Activated CD8-positive, alpha-beta memory T cell treated with anti-CD3 and anti-CD28 coated beads, Interleukin-2, amount 50 U/mL, for 4 hours (primary cell): ENCODE data around the gene ARHGAP26.
"Not testable (repeated sequence)": the region's sequence is repeated elsewhere in the genome, so short reads cannot be mapped to it uniquely, and the experiment has no call there.

Source experiments
- DNase-seq: peaks from one replicate; pipeline ENCODE4 v3.0.0-alpha.2; 2020

The ARHGAP26 gene

GRCh38 chr5:142970440-142971030 lies 200.4 kb downstream of the ARHGAP26 start:
- DNase-seq, result no peak

GRCh38 chr5:142971303-142972013 lies 201.3 kb downstream of the ARHGAP26 start:
- no peak for DNase-seq

DNA sequence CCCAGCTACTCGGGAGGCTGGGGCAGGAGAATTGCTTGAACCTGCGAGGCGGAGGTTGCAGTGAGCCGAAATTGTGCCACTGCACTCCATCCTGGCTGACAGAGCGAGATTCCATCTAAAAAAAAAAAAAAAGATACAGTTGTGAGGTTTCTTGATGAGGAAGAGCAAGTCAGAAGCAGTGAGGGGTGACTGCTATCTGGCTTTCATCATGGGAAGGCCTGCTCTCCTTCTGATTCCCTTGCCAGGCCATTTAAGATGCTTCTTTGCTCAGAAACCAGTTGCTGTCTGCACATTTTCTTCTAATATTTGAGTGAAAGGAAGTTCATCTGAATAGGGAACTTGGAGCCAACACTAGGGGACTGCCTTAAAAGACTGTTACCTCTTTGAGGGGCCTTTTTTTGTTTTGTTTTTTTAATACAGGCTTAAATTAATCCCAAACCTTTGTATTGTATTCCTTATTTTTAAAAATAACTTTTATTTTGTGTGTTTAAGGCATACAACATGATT lies 201.9 kb downstream of the ARHGAP26 start:
- DNase-seq, result no peak

- DNase-seq, result no peak
Observed at GRCh38 chr5:142973932-142974331, 203.8 kb downstream of the ARHGAP26 start.

DNA sequence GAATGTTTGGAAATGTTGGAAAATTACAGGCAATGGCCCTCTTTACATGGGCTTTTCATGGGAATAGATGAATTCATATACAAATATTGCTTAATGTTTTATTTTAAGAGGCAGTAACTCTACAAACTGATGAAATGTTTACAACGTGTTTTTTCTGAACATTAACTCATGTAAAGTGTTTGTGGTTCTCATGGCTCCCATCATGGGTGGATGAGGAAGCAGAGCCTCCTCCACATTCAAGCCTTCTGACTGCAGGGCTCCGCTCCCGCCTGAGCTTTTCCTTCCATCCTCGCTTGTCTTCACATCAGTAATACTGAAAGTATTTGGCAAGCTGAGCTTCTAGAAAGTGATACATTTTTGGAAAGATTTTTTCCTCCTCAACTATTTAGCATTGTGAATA lies 204.2 kb downstream of the ARHGAP26 start:
- no peak for DNase-seq

GRCh38 chr5:142976861-142977260 lies 206.7 kb downstream of the ARHGAP26 start:
- no peak for DNase-seq

DNA sequence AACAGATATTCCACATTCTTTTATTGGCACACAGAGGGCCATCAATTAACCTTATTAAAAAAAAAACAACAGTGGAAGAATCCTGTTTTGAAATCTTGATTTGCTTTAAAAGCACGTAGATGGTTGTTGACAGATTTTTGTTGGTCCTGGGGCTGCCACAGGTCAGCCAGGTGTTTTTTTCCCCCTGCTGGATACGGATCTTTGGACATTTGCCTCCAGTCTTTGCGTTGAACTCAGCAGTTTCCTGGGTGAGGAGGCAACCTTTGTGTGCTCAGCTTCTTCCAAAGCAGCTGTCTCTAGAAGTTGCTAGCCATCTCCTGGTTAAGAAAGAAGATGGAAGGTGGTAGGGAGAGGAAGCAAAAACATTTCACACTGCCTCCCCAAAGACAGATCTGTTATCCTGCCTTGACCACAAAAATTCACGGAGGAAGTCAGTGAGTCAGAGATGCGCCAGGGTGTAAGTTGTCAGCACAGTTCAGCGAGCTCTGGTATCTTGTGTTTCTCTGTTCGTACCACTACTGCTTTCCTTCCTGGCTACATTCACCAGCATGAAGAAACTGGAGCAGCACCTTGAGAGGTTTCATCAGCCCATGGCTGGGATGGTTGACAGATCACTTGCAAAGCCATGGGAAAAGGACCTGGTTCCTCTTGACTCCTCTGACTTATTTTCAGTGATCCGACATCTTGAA lies 207.3 kb downstream of the ARHGAP26 start:
- peak; percentile 49 for DNase-seq

GRCh38 chr5:142978252-142978651 lies 208.1 kb downstream of the ARHGAP26 start:
- no peak for DNase-seq

DNA sequence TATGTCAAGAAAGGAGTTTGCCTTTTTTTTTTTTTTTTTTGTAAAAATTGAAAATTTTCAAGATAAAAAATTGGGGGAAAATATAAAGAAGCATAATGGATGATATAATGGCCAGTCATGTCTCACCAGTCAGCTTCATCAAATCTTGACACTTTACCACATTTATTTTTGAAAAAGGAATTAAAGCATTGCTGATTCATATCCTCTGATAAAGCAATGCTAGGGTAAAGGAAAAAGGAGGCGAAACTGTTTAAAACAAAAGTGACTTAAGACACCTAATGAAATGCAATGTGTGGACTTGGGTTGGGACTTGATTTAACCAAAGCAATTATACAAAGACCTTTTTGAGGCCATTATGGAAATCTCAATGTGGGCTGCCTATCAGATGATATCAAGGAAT lies 208.5 kb downstream of the ARHGAP26 start:
- no peak for DNase-seq

GRCh38 chr5:142979636-142980035 lies 209.5 kb downstream of the ARHGAP26 start:
- DNase-seq, result no peak

- no peak for DNase-seq
Observed at GRCh38 chr5:142981475-142981874, 211.3 kb downstream of the ARHGAP26 start.

DNA sequence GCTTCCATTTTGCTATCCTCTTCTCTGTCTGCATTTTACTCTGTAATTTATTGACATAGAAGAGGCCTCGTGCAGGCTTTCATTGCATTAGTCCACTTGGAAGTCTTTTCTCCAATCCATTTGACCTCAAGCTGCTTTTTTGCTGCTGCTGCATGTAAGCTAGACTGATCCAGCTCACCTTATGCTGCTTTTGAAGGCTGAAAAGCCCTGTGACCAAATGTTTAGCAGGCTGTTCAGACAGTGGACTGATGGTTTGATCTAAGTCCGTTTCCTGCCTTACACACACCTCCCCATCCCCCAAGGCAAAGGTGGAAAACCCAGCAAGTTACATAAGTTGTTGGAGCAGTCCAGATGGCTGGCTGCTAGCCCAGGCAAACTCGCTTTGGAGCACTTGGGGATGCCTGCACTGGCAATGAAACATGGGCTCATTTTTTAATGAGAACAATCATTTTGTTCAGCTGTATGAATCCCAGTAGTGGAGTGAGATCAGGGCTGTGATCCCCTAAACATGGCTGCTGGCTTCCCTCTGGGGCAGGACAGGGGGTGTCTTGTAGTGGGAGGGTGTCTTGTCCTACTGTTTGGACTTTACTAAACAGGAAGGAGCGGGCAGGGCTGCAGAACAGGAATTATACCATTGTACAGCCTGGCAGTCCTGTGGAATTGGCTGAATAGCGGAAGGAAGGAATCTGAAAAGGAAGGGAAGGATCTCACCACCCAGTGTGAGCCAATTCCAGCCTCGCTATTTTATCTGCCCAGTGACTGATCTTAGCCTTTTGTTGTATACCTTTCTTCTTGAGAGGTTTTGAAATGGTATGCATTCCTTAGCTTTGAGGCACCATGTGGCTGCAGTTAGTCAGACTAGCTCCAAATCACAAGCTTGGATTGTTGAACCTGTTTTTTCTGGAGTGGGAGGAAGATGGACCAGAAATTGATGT lies 212.0 kb downstream of the ARHGAP26 start:
- DNase-seq, result no peak

GRCh38 chr5:142982821-142983200 lies 212.6 kb downstream of the ARHGAP26 start:
- DNase-seq, result no peak

DNA sequence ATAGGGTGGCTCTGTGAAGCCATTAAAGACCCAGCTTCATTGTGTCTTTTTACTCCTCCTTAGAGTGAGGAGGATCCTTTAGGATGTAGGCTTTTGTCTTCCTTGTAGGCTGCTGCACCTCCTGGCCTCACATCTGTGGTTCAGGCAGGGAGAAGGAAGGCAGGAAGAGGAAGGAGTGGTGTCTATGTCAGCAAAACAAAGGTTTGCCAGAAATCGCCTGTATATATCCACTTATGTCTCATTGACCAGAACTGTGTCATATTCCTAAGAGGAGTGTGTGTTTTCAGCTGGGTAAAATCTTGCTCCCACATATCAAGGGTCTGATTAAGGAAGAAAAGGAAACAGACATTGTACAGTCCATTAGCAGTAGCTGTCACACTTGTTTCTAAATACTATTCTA lies 213.8 kb downstream of the ARHGAP26 start:
- DNase-seq, result no peak

- DNase-seq, result no peak
Observed at GRCh38 chr5:142984525-142984924, 214.3 kb downstream of the ARHGAP26 start.

GRCh38 chr5:142989270-142989669 lies 219.1 kb downstream of the ARHGAP26 start:
- DNase-seq, result not testable (repeated sequence)

DNA sequence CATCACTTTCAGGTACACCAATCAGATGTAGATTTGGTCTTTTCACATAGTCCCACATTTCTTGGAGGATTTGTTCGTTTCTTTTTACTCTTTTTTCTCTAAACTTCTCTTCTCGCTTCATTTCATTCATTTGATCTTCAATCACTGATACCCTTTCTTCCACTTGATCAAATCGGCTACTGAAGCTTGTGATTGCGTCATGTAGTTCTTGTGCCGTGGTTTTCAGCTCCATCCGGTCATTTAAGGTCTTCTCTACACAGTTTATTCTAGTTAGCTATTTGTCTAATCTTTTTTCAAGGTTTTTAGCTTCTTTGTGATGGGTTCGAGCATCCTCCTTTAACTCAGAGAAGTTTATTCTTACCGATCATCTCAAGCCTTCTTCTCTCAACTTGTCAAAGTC lies 219.9 kb downstream of the ARHGAP26 start:
- DNase-seq, result not testable (repeated sequence)

- DNase-seq, result no peak
Observed at GRCh38 chr5:142994218-142994617, 224.0 kb downstream of the ARHGAP26 start.

DNA sequence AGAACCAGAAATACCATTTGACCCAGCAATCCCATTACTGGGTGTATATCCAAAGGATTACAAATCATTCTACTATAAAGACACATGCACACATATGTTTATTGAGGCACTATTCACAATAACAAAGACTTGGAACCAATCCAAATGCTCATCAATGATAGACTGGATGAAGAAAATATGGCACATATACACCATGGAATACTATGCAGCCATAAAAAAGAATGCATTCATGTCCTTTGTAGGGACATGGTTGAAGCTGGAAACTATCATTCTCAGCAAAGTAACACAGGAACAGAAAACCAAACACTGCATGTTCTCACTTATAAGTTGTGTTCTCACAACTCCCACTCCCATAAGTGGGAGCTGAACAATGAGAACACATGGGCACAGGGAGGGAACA lies 225.4 kb downstream of the ARHGAP26 start:
- not testable (repeated sequence) for DNase-seq

- DNase-seq, result no peak
Observed at GRCh38 chr5:142997591-142997990, 227.4 kb downstream of the ARHGAP26 start.

DNA sequence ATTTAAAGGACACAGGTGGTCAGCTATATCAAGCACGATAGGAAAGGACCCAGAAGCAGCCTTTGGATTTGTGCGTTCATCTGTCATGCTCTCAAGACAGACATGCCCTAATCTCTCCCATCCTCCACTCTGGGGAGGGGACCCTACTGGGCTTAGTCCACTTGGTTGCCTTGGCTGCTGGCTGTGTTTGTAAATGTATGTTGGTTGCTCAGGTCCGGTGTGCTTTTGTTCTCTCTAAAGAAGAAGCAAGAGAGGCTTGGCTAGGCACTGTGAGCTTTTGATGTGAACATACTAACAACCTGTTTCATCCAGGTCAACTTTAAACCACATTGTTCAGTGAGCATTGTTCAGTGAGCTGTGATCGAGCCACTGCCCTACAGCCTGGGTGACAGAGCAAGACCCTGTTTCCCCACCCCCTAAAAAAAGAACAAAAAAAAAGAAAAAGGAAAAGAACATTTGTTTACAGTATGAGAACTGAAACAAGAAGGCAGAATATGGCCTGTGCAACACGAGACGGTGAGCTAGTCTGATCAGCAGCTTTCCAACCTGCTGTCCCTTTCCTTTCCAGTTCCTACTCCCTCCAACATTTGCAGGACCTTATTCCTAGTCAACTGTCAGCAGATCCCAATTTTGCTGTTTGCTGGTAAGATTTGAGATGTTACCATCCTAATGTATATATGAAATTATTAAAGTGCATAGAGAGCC lies 228.3 kb downstream of the ARHGAP26 start:
- no peak for DNase-seq

- not testable (repeated sequence) for DNase-seq
Observed at GRCh38 chr5:143000551-143000950, 230.4 kb downstream of the ARHGAP26 start.
